Measurements from ENCODE around the gene FRRS1L. TPM values are rescaled to one million over a fixed set of nuclear protein-coding genes. Genes with fewer than 3 reads are reported as not detected.

FRRS1L gene
- total RNA-seq, 2 experiments from 2014 or later, result not detected

DNA sequence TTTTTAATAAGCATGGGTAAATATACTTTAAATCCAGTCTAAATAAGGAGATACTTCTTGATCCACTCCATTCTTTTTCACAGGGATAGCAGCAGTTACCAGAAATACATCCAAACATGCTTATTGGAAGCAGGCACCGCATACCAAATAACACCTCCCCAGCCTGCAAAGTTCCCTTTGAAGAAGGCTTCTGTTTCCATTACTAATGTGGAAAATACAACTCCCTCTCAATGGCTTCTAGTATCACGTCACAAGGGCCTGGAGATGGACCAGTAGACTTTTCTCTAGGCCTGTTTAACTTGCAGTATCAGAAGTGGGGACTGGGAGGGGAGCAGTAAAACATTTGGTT lies 68.1 kb downstream of the FRRS1L start:
- Mint-ChIP-seq H3K36me3 (peaks cover 63% of the 10 kb centered on the region), H3K9me3 (ENCODE audit: low read depth) (peaks cover 7% of the 10 kb centered on the region), H3K4me1 (peaks cover 64% of the 10 kb centered on the region), H3K27ac (no peak overlapping the region), H3K4me3 (no peak overlapping the region), H3K27me3 (no peaks in the 10 kb centered on the region)
- ATAC-seq (no peak), DNase-seq (no peak)
- CTCF ChIA-PET, result interaction anchor here (1.3 kb wide), 1 partner anchor 11 kb away, joined by 3 read pairs; no protein-coding TSS in a partner anchor

DNA sequence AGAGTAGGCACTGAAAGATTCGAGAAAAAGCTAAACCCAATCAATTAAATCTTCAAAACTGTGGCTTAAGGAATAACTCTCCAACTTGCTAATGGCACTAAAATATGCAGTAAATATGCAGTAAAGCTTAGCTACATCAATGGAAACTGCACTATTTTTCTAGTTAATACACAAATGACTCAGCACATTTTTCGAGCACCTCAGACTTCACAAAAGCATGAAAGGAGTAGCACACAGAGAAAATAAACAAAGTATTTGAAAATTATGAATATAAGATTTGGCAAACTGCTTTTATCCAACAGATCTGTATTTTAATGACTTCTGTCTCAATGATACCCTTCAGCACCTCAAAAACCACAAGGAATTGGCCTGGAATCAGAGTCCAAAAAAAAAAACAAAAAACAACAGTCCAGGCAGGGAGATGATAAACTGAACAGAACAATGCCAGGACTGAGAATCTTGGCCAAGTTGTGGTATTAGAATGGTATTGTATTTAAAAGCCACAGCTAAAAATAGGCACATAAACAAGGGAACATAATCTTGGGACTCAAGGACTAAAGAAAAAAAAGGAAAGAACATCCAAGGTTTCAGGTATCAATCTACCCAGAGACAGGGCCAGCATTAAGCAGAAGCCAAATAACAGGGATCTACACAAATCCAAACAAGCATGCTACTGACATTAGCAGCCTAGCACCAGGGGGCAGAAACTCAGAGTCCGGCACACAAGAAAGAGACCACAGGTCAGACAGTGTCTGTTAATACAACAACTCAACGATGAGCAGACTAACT lies 68.7 kb downstream of the FRRS1L start:
- CTCF ChIA-PET, result interaction anchor here (1.2 to 1.3 kb wide), 2 partner anchors 11 to 13 kb away, joined by 3 read pairs; no protein-coding TSS in a partner anchor
- peaks cover 4% of the 10 kb centered on the region for H3K9me3 Mint-ChIP-seq (ENCODE audit: low read depth)
- H3K4me3 Mint-ChIP-seq, result no peak overlapping the region

DNA sequence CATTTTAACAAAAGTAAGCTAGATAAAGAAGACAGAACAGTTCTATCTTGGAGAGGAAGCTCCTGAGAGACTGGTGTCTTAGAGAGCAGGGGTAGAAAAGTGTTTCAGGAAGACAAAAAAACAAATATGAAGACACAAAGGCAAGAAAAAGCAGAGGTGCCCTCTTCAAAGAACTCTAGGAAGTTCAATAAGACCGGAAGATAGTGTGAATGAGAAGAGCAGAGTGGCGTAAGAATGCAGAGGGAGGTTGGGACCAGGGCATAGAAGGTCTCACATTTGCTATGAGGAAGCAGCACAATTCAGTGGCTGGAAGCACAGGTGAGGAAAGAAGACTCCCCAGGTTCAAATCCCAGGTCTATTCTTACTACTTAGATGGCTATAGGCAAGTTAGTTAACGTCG lies 69.9 kb downstream of the FRRS1L start:
- Mint-ChIP-seq H3K27ac (peak overlapping the region; percentile 33), H3K9me3 (ENCODE audit: low read depth) (no peaks in the 10 kb centered on the region), H3K4me3 (no peak overlapping the region), H3K27me3 (no peaks in the 10 kb centered on the region), H3K36me3 (peaks cover 61% of the 10 kb centered on the region), H3K4me1 (peaks cover 67% of the 10 kb centered on the region)
- DNase-seq (no peak), ATAC-seq (no peak)
- CTCF ChIA-PET, result interaction anchor here (0.9 to 1.2 kb wide), 2 partner anchors 14 to 22 kb away, joined by 3 read pairs; partner anchors contain the start of gene TMEM245

More for the DNA sequence above, 68.7 kb downstream of the FRRS1L start:
- no peak for DNase-seq
- Mint-ChIP-seq H3K27ac (peak overlapping the region; percentile 54), H3K27me3 (no peaks in the 10 kb centered on the region), H3K36me3 (peaks cover 62% of the 10 kb centered on the region), H3K4me1 (peaks cover 65% of the 10 kb centered on the region)
- no peak for ATAC-seq

DNA sequence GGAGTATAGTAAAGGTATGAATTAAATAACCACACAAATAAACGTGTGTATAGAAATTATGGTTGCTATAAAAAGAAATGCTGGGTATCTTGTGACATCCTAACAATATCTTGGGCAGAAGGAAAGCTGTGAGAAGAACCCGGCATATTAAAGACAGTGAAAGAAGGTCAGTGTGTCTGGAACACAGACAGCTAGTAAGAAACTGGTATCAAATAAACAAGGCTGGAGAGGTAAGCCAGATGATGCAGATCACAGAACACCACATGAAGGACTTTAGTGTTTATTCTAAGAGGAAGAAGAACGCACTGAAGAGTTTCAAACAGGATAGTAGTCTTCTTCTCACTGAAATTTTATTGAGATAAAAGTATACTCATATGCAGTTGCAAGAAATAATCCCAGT lies 71.7 kb downstream of the FRRS1L start:
- Mint-ChIP-seq H3K4me3 (no peak overlapping the region), H3K9me3 (ENCODE audit: low read depth) (no peaks in the 10 kb centered on the region), H3K36me3 (peaks cover 69% of the 10 kb centered on the region), H3K4me1 (peaks cover 60% of the 10 kb centered on the region), H3K27ac (no peak overlapping the region), H3K27me3 (no peaks in the 10 kb centered on the region)
- no peak for DNase-seq
- ATAC-seq, result no peak
- CTCF ChIA-PET, result no interaction called here

DNA sequence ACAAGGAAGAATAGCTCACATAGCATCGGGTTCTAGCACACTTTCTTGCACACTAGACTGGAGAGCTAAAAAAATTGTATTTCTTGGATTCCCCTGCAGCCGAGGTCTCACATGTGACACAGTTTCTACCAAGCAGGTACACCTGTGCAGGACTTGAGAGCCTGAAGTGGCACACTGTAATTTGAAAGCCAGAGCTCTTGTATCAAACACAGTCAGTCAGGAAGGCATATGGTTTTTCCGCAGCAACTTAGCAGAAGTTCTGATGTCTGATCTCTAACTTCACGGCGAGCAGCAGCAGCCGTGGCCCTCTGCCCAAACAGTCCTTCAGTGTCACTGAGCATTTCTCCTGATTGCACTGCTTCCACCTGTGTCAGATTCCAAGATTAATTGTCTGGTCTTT lies 72.8 kb downstream of the FRRS1L start:
- no peaks in the 10 kb centered on the region for H3K9me3 Mint-ChIP-seq (ENCODE audit: low read depth)
- ATAC-seq, result no peak
- no peak for DNase-seq
- H3K4me1 Mint-ChIP-seq, result peaks cover 54% of the 10 kb centered on the region
- no peak overlapping the region for H3K27ac Mint-ChIP-seq
- CTCF ChIA-PET, result no interaction called here
- peaks cover 72% of the 10 kb centered on the region for H3K36me3 Mint-ChIP-seq
- no peaks in the 10 kb centered on the region for H3K27me3 Mint-ChIP-seq
- no peak overlapping the region for H3K4me3 Mint-ChIP-seq

DNA sequence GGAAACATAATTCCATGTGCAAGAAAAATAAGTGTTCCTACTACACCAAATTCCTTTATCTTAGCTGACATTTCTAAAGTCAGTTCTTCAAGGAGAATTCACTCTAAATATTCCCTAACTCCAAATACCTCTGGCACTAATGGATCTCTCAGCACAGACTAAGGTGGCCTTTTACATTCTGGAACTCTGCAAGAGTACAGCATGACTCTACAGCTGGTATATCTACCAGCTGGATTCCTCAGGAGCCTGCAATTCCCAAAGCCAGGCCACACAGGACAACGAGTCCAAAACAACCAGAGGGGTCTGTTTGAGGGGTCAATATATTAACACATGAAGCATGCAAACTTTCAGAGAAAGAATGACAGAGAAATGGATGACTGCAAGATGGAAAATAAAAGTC lies 74.5 kb downstream of the FRRS1L start:
- no peaks in the 10 kb centered on the region for H3K9me3 Mint-ChIP-seq (ENCODE audit: low read depth)
- H3K27ac Mint-ChIP-seq, result no peak overlapping the region
- no peaks in the 10 kb centered on the region for H3K27me3 Mint-ChIP-seq
- H3K4me1 Mint-ChIP-seq, result peaks cover 39% of the 10 kb centered on the region
- peaks cover 71% of the 10 kb centered on the region for H3K36me3 Mint-ChIP-seq
- CTCF ChIA-PET, result no interaction called here
- ATAC-seq (no peak), DNase-seq (no peak)
- H3K4me3 Mint-ChIP-seq, result no peak overlapping the region

DNA sequence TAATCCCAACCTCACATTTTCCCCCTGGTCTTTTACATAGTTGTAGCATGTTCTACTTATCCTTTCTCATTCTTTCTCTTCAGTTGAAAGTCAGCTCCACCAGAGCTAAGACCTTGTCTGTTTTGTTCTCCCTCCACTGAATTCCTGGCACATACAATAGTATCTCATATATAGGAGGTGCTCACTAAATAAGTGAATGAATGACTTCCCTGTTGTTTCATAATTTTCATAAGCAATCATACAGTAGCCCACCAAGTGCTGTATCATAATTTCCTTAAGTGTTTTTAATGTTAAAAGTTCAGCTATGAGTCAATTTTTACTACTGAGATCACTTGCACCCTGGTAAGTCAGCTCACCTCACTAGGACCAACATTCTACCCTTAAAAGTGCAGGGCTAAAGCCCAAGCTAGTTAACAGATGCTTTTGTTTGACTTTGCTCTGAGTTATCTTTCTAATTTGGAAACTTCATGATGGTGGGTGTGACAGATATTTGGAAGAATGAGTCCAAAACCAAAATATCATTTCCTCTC lies 74.9 kb downstream of the FRRS1L start:
- ATAC-seq (peak; percentile 81), DNase-seq (no peak)
- Mint-ChIP-seq H3K9me3 (ENCODE audit: low read depth) (no peaks in the 10 kb centered on the region), H3K4me3 (no peak overlapping the region), H3K4me1 (peaks cover 36% of the 10 kb centered on the region), H3K27me3 (no peaks in the 10 kb centered on the region), H3K36me3 (peaks cover 71% of the 10 kb centered on the region), H3K27ac (no peak overlapping the region)
- CTCF ChIA-PET, result no interaction called here

DNA sequence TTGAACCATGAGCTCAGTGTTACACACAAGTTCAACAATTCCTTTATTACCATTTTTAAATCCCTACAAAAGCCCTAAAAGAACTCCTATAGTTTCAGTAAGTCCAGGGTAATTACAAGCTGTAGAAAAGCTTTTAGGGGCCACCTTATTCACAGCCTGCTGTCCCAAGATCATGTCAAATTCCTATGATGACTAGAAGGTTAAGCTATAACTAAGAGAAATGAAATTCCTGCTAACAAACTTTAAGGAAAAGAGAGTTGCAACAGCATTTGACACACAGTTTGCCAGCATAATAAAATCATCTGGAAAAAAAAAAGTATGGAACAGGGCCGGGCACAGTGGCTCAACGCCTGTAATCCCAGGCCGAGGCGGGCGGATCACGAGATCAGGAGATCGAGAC lies 78.8 kb downstream of the FRRS1L start:
- no peak overlapping the region for H3K4me3 Mint-ChIP-seq
- no peaks in the 10 kb centered on the region for H3K27me3 Mint-ChIP-seq
- ATAC-seq (no peak), DNase-seq (no peak)
- peaks cover 59% of the 10 kb centered on the region for H3K36me3 Mint-ChIP-seq
- no peak overlapping the region for H3K27ac Mint-ChIP-seq
- H3K4me1 Mint-ChIP-seq, result peaks cover 20% of the 10 kb centered on the region
- no peaks in the 10 kb centered on the region for H3K9me3 Mint-ChIP-seq (ENCODE audit: low read depth)
- CTCF ChIA-PET, result interaction anchor here (0.6 to 1.5 kb wide), 2 partner anchors 10 to 382 kb away, joined by 3 read pairs; no protein-coding TSS in a partner anchor

DNA sequence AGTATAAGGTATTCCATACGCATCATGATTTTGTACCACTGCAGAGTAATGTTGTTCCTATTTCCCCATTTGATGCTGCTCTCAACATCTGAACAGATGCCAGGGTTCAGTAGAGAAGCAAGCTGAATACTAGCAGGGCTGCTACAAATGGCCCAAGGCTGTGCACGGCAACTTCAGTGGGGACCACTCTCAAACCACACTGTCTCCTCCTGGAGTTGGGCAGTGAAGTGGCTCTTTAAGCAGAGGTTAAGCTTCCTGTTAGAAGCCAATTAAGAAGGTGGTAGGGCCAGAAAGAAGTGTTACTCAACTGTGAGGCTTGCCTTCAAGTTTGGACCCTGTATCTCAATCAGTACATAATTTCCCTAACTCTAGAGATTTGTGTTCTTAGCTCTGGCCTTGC lies 79.3 kb downstream of the FRRS1L start:
- peak overlapping the region; percentile 21 for H3K27ac Mint-ChIP-seq
- no peak overlapping the region for H3K4me3 Mint-ChIP-seq
- no peak for DNase-seq
- ATAC-seq, result no peak
- H3K36me3 Mint-ChIP-seq, result peaks cover 59% of the 10 kb centered on the region
- CTCF ChIA-PET, result interaction anchor here (1.5 kb wide), 1 partner anchor 10 kb away, joined by 3 read pairs; no protein-coding TSS in a partner anchor
- H3K4me1 Mint-ChIP-seq, result peaks cover 16% of the 10 kb centered on the region
- H3K27me3 Mint-ChIP-seq, result no peaks in the 10 kb centered on the region
- H3K9me3 Mint-ChIP-seq (ENCODE audit: low read depth), result no peaks in the 10 kb centered on the region

DNA sequence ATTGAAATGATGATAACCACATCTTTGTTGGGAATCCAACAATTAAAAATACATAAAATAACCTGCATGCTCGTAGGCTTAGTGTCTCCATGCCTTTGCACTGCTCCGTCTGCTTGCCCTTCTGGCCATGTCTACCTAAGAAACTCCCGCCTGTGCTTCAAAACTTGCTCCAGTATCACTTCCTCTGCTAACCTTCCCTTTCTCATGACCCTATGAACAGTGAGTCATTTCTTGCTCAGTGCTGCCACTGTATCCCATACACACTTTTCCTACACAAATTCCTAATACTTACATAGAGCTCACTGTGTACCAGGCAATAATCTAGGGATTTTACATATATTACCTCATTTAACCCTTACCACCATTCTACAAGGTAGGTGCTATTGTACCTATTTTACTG lies 80.8 kb downstream of the FRRS1L start:
- CTCF ChIA-PET, result no interaction called here
- H3K9me3 Mint-ChIP-seq (ENCODE audit: low read depth), result no peaks in the 10 kb centered on the region
- peaks cover 54% of the 10 kb centered on the region for H3K36me3 Mint-ChIP-seq
- ATAC-seq, result no peak
- DNase-seq, result no peak
- H3K27me3 Mint-ChIP-seq, result no peaks in the 10 kb centered on the region
- H3K27ac Mint-ChIP-seq, result no peak overlapping the region
- no peak overlapping the region for H3K4me3 Mint-ChIP-seq
- H3K4me1 Mint-ChIP-seq, result peaks cover 3% of the 10 kb centered on the region

DNA sequence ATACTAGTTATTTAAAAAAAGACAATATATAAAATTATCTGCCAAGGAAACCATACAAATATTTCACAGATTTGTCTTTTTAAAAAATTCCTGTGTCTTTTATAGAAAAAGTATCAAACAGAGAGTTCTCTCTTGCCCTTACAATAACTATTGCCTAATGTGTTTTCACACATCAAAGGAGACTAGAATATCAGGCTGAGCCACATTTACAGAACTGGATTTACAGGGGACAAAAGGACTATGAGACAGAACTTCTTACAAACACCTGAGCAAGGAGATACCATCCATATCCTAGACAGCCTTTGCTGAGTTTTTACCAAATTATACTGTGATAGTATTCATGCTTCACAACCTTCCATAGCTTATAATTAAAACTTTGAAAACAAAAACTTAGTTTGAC lies 81.5 kb downstream of the FRRS1L start:
- CTCF ChIA-PET, result no interaction called here
- H3K27me3 Mint-ChIP-seq, result no peaks in the 10 kb centered on the region
- ATAC-seq (no peak), DNase-seq (no peak)
- peaks cover 2% of the 10 kb centered on the region for H3K4me1 Mint-ChIP-seq
- H3K27ac Mint-ChIP-seq, result no peak overlapping the region
- H3K4me3 Mint-ChIP-seq, result no peak overlapping the region
- no peaks in the 10 kb centered on the region for H3K9me3 Mint-ChIP-seq (ENCODE audit: low read depth)
- H3K36me3 Mint-ChIP-seq, result peaks cover 49% of the 10 kb centered on the region

DNA sequence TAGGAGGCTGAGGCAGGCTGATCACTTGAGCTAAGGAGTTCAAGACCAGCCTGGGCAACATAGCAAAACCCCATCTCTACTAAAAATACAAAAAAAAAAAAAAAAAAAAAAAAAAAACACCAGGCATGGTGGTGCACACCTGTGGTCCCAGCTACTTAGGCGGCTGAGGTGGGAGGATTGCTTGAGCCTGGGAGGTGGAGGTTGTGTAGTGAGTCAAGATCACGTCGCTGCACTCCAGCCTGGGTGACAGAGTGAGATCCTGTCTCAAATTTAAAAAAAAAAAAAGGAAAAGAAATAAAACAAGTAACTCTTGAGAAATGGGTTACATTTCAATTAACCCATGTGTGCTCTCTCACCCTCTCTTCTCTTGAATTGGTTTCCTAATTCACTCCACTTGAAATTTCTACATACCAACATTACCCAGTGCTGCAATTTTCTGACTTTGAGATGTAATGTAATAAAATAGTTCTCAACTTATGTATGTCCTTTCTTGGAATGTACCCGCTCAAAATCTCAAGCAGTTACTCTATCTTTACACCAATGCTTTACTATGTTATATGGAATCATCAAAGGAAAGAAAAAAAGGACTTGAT lies 83.1 kb downstream of the FRRS1L start:
- no peaks in the 10 kb centered on the region for H3K27me3 Mint-ChIP-seq

DNA sequence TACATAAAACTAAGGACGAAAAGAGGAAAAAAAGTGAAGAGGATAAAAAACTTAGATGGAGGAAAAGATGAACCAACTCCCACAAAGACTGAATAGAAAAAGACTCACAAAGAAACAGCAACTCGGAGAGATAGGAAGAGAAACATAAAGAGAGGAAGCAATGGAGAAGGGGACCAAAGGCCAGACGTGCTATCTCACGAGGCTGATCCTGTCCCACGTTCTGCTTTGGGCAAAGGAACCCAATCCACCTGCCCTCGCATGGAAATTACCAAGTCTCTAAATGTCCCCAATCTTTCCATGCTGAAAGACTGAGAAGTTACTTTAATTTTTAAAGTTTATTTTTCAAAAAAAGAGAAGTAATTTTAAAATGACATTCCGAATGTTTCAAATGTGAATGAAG lies 83.9 kb downstream of the FRRS1L start:
- H3K4me3 Mint-ChIP-seq, result no peak overlapping the region
- H3K36me3 Mint-ChIP-seq, result peaks cover 56% of the 10 kb centered on the region
- no peak for DNase-seq
- no peak overlapping the region for H3K27ac Mint-ChIP-seq
- no peaks in the 10 kb centered on the region for H3K27me3 Mint-ChIP-seq
- no peaks in the 10 kb centered on the region for H3K9me3 Mint-ChIP-seq (ENCODE audit: low read depth)
- H3K4me1 Mint-ChIP-seq, result peaks cover 2% of the 10 kb centered on the region
- ATAC-seq, result no peak
- CTCF ChIA-PET, result no interaction called here

More for the DNA sequence above, 83.1 kb downstream of the FRRS1L start:
- no peaks in the 10 kb centered on the region for H3K9me3 Mint-ChIP-seq (ENCODE audit: low read depth)
- no peak overlapping the region for H3K27ac Mint-ChIP-seq
- peaks cover 53% of the 10 kb centered on the region for H3K36me3 Mint-ChIP-seq
- DNase-seq (no peak), ATAC-seq (no peak)
- CTCF ChIA-PET, result no interaction called here
- H3K4me1 Mint-ChIP-seq, result peaks cover 2% of the 10 kb centered on the region
- no peak overlapping the region for H3K4me3 Mint-ChIP-seq

DNA sequence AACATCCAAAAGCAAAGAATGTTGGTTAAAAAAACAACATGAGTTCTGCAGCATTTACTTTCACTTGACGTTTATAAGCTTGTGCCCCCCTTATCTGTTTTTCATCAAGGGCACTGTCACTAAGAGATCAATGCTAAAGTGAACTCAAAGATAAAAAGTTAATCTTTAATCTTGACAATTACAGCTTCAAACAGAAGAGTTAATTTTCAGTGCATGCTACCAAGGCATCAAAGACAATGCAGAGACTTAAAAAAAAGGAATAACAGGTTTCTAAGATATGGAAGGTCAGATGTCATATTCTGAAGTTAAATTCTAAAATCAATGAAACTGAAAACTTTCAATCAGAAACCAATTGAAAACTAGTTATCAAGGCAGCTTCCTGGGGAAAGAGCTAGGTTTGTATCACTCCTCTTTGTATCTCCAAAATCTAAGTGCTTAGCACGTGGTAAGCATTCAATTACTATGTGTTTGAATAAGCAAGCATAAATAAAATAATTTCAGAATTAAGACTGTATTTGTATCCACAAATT lies 84.9 kb downstream of the FRRS1L start:
- H3K27me3 Mint-ChIP-seq, result no peaks in the 10 kb centered on the region
- CTCF ChIA-PET, result no interaction called here

More for the DNA sequence above, 84.9 kb downstream of the FRRS1L start:
- Mint-ChIP-seq H3K4me3 (no peak overlapping the region), H3K36me3 (peaks cover 52% of the 10 kb centered on the region), H3K27ac (no peak overlapping the region), H3K4me1 (peaks cover 2% of the 10 kb centered on the region), H3K9me3 (ENCODE audit: low read depth) (no peaks in the 10 kb centered on the region)
- DNase-seq, result no peak
- ATAC-seq, result no peak
